PFSK-1 (cell line): Measurements from ENCODE around the gene CTNND2.

ENCODE experiments used
- SIN3A ChIP-seq: IDR thresholded peaks from 2 replicates; pipeline ENCODE4 v1.6.1; 2012; ENCODE audit warnings: mild to moderate bottlenecking, low read length, moderate library complexity, borderline replicate concordance; ENCODE audit not compliant: insufficient read depth
- TAF1 ChIP-seq: IDR thresholded peaks from 2 replicates; pipeline ENCODE4 v1.6.1; 2012; ENCODE audit warnings: low read length, control low read depth, borderline replicate concordance; ENCODE audit not compliant: insufficient read depth

DNA sequence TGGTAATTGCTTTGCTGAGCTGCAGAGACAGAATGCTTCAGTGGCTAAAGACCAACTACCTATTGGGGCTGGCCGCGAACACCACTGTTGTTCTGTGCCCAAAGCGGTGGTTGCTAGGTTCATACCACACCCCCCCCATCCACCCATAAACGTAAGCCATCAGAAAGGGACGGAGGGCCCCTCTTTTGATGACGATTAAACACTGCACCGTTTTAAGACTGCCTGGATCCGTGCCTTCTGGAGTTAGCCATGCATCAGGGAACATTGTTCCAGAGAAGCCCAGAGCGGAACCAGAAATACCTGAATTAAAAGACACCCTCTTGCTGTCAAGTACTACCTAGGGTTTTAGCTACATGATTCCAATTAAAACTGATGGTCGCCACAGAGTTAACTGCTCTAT, 774.1 kb downstream of the CTNND2 start:
- TF ChIP-seq SIN3A, result no peak
- TF ChIP-seq TAF1, result no peak
